Eye (tissue), 1 donor: ENCODE measurements around the gene KLF12.
A peak's percentile ranks its signal among the peaks of the same experiment; 100 is the strongest.

Experiments used
- DNase-seq: peaks from one replicate; pipeline ENCODE4 v3.0.0-alpha.2; 2015

KLF12 gene

GRCh38 chr13:74134221-74134776 lies at the start of gene KLF12:
Gene KLF12, minus strand, starts transcription at chr13:74134404.
- peak; percentile 96 for DNase-seq

- DNase-seq = no peak
These were observed 48.3 kb upstream of the KLF12 start for GRCh38 chr13:74182491-74182890.

- DNase-seq = no peak
These were observed 40.6 kb upstream of the KLF12 start for GRCh38 chr13:74174810-74175209.

GRCh38 chr13:74173822-74174221 lies 39.6 kb upstream of the KLF12 start:
- no peak for DNase-seq

- peak; percentile 15 for DNase-seq
These were observed 37.4 kb upstream of the KLF12 start for GRCh38 chr13:74171641-74172040.

- no peak for DNase-seq
These were observed 35.5 kb upstream of the KLF12 start for GRCh38 chr13:74169676-74170075.

GRCh38 chr13:74168263-74168675 lies 34.1 kb upstream of the KLF12 start:
- DNase-seq = no peak

- DNase-seq = no peak
These were observed 32.2 kb upstream of the KLF12 start for GRCh38 chr13:74166261-74167004.

GRCh38 chr13:74162782-74163181 lies 28.6 kb upstream of the KLF12 start:
- no peak for DNase-seq

- DNase-seq = no peak
These were observed 27.9 kb upstream of the KLF12 start for GRCh38 chr13:74162135-74162534.

- no peak for DNase-seq
These were observed 24.6 kb upstream of the KLF12 start for GRCh38 chr13:74158571-74159352.

GRCh38 chr13:74158028-74158427 lies 23.8 kb upstream of the KLF12 start:
- no peak for DNase-seq

GRCh38 chr13:74154981-74155380 lies 20.8 kb upstream of the KLF12 start:
- DNase-seq = no peak

GRCh38 chr13:74153316-74153715 lies 19.1 kb upstream of the KLF12 start:
- DNase-seq = no peak

- DNase-seq = no peak
These were observed 17.7 kb upstream of the KLF12 start for GRCh38 chr13:74151859-74152258.

- no peak for DNase-seq
These were observed 14.1 kb upstream of the KLF12 start for GRCh38 chr13:74148352-74148751.

GRCh38 chr13:74145249-74145975 lies 11.2 kb upstream of the KLF12 start:
- peak; percentile 76 for DNase-seq

- no peak for DNase-seq
These were observed 10.1 kb upstream of the KLF12 start for GRCh38 chr13:74144269-74144668.

- DNase-seq = no peak
These were observed 8.1 kb upstream of the KLF12 start for GRCh38 chr13:74142257-74142656.

GRCh38 chr13:74138241-74138640 lies 4.0 kb upstream of the KLF12 start:
- no peak for DNase-seq

GRCh38 chr13:74136084-74136658 lies 2.0 kb upstream of the KLF12 start:
- DNase-seq = peak; percentile 92

- DNase-seq = no peak
These were observed 1.3 kb upstream of the KLF12 start for GRCh38 chr13:74135326-74136083.
